DMS79 treated with DMSO at 0.1 percent for 48 hours (cell line): ENCODE data around the gene TMEM200C.
"Not testable (repeated sequence)": the region's sequence is repeated elsewhere in the genome, so short reads cannot be mapped to it uniquely, and the experiment has no call there.

Source experiments
- DNase-seq: peaks from one replicate; lab custom pipeline; 2025; lab: John Stamatoyannopoulos, UW

Gene TMEM200C

GRCh38 chr18:5891854-5892215 lies 3.5 kb downstream of the TMEM200C start:
- no peak for DNase-seq

- no peak for DNase-seq
Measured at GRCh38 chr18:5891184-5891853, 4.0 kb downstream of the TMEM200C start.

GRCh38 chr18:5890331-5891183 lies 4.8 kb downstream of the TMEM200C start:
- no peak for DNase-seq

GRCh38 chr18:5885361-5885760 lies 10.0 kb downstream of the TMEM200C start:
- DNase-seq: no peak

- no peak for DNase-seq
Measured at GRCh38 chr18:5884375-5884774, 10.9 kb downstream of the TMEM200C start.

- DNase-seq: peak; percentile 81
Measured at GRCh38 chr18:5879479-5879882, 15.8 kb downstream of the TMEM200C start.

GRCh38 chr18:5876891-5877290 lies 18.4 kb downstream of the TMEM200C start:
- DNase-seq: no peak

GRCh38 chr18:5874336-5874735 lies 21.0 kb downstream of the TMEM200C start:
- DNase-seq: no peak

GRCh38 chr18:5872886-5873285 lies 22.4 kb downstream of the TMEM200C start:
- no peak for DNase-seq

GRCh38 chr18:5871426-5871825 lies 23.9 kb downstream of the TMEM200C start:
- DNase-seq: no peak

GRCh38 chr18:5868218-5868854 lies 27.0 kb downstream of the TMEM200C start:
- DNase-seq: peak; percentile 66

GRCh38 chr18:5865521-5865920 lies 29.8 kb downstream of the TMEM200C start:
- DNase-seq: no peak

- DNase-seq: not testable (repeated sequence)
Measured at GRCh38 chr18:5862127-5862526, 33.2 kb downstream of the TMEM200C start.

GRCh38 chr18:5857180-5857579 lies 38.1 kb downstream of the TMEM200C start:
- DNase-seq: no peak

GRCh38 chr18:5853253-5853652 lies 42.1 kb downstream of the TMEM200C start:
- DNase-seq: no peak

GRCh38 chr18:5851998-5852397 lies 43.3 kb downstream of the TMEM200C start:
- peak; percentile 17 for DNase-seq

- no peak for DNase-seq
Measured at GRCh38 chr18:5842653-5843052, 52.7 kb downstream of the TMEM200C start.

- peak; percentile 20 for DNase-seq
Measured at GRCh38 chr18:5841518-5841917, 53.8 kb downstream of the TMEM200C start.

- no peak for DNase-seq
Measured at GRCh38 chr18:5840547-5840946, 54.8 kb downstream of the TMEM200C start.

- no peak for DNase-seq
Measured at GRCh38 chr18:5840025-5840424, 55.3 kb downstream of the TMEM200C start.

- no peak for DNase-seq
Measured at GRCh38 chr18:5839102-5839501, 56.2 kb downstream of the TMEM200C start.
